VCaP (cell line): ENCODE results near the gene ARPC2.
A peak's percentile ranks its signal among the peaks of the same experiment; 100 is the strongest.

Experiments
- H3K27ac ChIP-seq: fragments of 450-650 bp; 2 replicates; pipeline ENCODE4 v1.5.1; 2017
- TF ChIP-seq, protein P1 (sequence below): fragments of 450-650 bp; conservative IDR thresholded peaks from 2 replicates; pipeline ENCODE4 v1.5.1; 2017; ENCODE audit warnings: mild to moderate bottlenecking, moderate library complexity

The ARPC2 gene

GRCh38 chr2:218277921-218278320 lies 60.9 kb downstream of the ARPC2 start:
- H3K27ac ChIP-seq = no peak overlapping the region
- TF ChIP-seq, protein P1, sequence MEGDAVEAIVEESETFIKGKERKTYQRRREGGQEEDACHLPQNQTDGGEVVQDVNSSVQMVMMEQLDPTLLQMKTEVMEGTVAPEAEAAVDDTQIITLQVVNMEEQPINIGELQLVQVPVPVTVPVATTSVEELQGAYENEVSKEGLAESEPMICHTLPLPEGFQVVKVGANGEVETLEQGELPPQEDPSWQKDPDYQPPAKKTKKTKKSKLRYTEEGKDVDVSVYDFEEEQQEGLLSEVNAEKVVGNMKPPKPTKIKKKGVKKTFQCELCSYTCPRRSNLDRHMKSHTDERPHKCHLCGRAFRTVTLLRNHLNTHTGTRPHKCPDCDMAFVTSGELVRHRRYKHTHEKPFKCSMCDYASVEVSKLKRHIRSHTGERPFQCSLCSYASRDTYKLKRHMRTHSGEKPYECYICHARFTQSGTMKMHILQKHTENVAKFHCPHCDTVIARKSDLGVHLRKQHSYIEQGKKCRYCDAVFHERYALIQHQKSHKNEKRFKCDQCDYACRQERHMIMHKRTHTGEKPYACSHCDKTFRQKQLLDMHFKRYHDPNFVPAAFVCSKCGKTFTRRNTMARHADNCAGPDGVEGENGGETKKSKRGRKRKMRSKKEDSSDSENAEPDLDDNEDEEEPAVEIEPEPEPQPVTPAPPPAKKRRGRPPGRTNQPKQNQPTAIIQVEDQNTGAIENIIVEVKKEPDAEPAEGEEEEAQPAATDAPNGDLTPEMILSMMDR = no peak

GRCh38 chr2:218278531-218279360 lies 61.8 kb downstream of the ARPC2 start:
- H3K27ac ChIP-seq = no peak overlapping the region
- TF ChIP-seq, protein P1 = no peak

DNA sequence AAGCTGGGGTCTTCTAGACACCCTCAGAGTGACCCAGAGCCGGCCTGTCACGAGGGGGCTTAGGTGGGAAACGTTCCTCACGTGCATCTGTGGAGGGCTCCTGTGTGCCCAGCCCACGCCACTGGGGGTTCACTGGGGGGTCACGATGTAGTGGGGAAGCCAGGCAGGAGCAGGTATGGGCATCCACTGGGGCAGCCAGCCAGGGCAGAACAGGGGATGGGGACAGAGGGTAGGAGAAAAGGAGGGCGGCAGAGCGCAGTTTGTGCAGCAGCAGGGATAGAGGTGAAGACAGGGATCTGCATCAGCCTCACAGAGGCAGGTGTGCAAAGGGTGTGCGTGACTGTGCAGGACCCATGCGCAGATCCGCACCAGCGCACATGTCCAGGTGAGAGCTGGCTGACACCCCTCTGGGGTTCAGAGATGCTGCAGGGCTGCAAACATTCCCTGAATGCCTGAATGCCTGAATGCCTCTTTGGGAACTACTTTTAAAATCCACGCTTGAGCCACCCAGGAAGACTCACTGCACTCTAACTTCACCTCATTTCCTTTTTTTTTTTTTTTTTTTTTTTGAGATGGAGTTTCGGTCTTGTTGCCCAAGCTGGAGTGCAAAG lies 63.4 kb downstream of the ARPC2 start:
- TF ChIP-seq, protein P1 = no peak
- H3K27ac ChIP-seq = no peak overlapping the region

DNA sequence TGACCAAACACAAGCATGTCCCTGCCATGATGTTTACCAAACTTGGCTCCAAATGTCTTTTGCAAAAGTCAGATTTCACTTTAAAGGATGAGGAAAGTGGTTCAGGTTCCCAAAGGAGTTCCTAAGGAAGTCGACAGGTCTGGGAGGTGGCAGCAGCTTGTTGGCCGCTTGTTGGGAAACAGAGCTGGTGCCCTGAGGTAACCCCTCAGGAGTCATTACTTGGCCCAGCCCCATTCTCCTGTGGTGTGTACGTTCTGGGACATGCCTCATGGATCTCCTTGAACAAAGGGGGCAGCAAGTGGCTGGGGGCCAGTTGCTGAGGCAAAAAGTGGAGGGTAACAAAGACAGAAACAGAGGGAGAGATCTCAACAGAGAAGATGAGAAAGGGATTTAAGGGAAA lies 64.5 kb downstream of the ARPC2 start:
- H3K27ac ChIP-seq = peak overlapping the region; percentile 65

GRCh38 chr2:218282173-218282991 lies 65.4 kb downstream of the ARPC2 start:
- TF ChIP-seq, protein P1 = no peak
- H3K27ac ChIP-seq = peak overlapping the region; percentile 65

More for the DNA sequence above, 64.5 kb downstream of the ARPC2 start:
- TF ChIP-seq, protein P1 = no peak

GRCh38 chr2:218284106-218284811 lies 67.3 kb downstream of the ARPC2 start:
- TF ChIP-seq, protein P1 = no peak
- peak overlapping the region; percentile 58; the same call in 1 of the 2 replicates for H3K27ac ChIP-seq
